Activated CD4-positive, CD25-positive, alpha-beta regulatory T cell (primary cell): ENCODE measurements around the gene FAAP24.
"Not testable (repeated sequence)": the region's sequence is repeated elsewhere in the genome, so short reads cannot be mapped to it uniquely, and the experiment has no call there.

Experiments used
- DNase-seq, 4 experiments: peaks; one replicate each; lab custom pipeline; 2025; lab: John Stamatoyannopoulos, UW

Gene FAAP24

GRCh38 chr19:32998722-32999121 is 26.7 kb downstream of the FAAP24 start:
- DNase-seq, result no peak

DNA sequence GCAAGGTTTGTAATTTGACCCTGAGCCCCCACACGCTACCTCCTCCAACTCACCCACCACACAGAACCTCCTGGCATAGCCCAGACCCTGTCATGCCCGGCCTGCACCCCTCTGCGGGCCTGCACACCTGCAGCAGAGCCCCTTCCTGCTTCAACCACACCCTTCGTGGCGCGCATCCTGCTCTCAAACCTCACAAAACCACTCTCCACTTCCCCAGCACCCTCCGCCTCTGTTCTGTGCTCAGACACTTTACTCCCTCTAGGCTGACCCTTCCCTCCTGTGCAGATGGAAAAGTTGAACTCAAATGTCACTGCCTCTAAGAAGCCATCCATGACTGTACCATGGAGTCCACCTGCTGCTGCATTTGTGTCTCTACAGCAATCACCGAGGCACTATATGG is 28.5 kb downstream of the FAAP24 start:
- no peak for DNase-seq

DNA sequence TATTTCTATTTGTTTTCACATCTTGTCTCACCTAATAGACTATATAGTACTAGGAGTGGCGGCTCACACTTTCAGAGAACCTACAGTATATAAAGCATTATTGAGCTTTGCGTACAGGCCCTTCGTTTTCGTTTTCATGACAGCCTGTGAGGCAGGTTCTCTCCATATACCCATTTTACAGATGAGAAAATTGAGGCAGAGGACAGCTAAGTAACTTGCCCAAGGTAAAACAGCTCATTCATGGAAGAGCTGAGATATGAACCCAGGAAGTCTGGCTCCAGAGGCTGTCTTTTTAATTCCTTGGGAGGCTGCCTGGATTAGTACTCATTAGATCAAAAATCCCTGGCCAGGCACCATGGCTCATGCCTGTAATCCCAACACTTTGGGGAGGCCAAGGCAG is 28.9 kb downstream of the FAAP24 start:
- no peak for DNase-seq

DNA sequence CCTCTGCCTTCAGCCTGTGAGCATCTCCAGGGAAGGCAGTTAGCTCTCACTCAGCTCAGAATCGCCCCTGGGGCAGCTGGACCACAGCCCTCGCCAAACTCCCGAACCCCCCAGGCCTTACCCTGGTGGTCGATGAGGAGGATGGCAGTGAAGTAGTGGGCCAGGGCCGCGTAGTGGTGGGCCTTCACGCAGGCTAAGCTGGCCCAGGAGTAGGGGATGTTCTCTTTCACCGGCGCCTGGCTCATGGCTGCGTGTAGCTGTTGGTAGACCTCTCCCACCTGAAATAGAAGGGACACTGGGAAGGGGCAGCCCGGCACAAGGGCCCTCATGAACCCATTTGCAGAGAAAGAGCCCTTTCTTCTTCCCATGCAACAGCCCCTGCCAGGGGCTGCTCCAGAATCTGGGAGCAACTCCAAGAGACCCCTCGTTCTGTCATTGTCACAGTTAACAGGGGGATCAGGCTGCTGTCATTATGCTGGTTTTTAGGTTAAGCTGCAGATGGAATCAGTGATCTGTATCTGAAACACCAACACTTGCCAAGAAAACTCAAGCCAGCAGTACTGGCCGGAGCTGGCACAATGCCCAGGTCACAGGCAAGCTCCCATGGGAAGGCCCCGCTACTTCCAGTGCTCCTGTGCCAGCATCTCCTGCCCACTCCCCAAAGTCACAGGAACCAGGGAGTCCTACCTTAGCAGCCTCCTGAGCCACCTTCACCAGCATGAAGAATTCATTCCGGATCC is 30.3 kb downstream of the FAAP24 start:
- not testable (repeated sequence) for DNase-seq

- DNase-seq, result not testable (repeated sequence)
Measured at GRCh38 chr19:33003424-33004024, 31.5 kb downstream of the FAAP24 start.

DNA sequence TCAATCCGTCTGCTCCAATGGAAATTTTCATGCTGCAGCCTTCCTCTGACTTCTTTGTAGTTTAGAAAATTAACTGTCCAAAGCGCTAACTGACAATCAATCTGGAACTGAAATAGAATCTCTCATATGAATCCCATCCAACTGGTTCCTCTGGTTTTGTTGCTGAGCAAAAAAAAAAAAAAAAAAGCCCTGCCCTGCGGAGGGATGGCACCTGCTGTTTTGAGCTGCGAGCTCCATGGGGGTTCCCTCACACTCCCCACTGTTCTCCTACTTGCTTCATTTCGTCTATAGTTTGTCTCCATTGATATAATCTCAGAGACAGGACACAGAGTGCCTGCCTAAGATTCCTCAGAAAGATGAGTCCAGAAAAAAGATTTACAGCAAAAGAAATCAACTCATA is 33.4 kb downstream of the FAAP24 start:
- no peak for DNase-seq

DNA sequence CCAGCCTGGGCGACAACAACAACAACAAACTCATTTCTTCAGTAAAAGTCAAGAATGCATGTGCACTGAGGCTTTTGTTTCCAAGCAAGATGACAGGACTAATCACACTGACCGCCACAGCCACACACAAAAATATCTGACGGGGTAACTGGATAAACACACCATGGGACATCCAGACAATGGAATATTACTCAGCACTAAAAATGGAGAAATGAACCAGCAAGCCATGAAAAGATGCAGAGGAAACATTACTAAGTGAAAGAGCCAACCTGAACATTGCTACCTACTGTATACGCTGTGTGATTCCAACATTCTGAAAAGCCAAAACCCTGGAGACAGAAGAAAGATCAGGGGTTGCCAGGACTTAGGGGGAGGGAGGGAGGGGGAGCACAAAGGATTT is 36.7 kb downstream of the FAAP24 start:
- DNase-seq, result no peak

DNA sequence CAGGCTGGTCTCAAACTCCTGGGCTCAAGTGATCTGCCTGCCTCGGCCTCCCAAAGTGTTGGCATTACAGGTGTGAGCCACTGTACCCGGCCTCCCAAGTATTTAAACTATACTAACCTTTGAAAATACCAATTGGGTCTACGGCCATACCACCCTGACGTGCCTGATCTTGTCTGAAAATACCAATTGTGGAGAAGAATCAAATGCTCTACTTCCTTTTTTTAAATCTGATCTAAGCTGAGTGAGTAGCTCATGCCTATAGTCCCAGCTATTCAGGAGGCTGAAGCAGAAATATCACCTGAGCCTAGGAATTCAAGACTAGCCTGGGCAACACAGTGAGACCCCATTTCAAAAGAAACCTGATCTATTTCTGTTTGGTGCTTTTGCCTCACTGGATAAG is 38.8 kb downstream of the FAAP24 start:
- not testable (repeated sequence) for DNase-seq

DNA sequence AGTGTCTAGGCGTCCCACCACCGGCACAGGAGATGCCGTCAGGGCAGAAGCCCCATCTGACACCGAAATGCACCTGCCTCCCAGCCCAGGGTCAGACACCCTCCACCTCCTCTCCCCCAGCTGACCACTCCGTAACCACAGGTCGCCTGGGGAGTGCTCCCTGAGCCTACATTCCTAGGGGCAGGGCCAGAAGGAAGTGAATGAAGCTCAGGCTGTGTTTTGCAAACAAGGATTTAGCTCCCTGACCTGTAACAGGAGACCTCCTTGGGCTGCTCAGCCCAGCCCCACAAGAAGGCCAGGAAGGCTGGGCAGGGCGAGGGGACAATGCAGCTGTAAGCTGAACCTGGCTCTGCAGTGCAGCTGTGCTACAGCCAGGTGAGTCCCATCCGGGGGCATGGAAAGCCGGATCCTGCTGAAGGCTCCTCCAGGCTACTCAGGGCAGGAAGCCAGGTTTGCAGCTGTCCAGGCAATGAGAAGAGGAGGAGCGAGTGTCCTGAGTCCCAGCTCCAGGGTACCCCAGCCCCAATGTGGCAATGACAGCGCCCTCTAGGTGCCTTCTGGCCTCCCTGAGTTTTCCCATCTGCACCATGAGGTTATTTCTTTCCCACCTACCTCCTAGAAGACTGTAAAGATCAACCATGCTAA is 50.6 kb downstream of the FAAP24 start:
- no peak for DNase-seq

- DNase-seq, result no peak
Measured at GRCh38 chr19:33024398-33024797, 52.4 kb downstream of the FAAP24 start.

GRCh38 chr19:33025468-33026238 is 53.6 kb downstream of the FAAP24 start:
- DNase-seq, result not testable (repeated sequence)

DNA sequence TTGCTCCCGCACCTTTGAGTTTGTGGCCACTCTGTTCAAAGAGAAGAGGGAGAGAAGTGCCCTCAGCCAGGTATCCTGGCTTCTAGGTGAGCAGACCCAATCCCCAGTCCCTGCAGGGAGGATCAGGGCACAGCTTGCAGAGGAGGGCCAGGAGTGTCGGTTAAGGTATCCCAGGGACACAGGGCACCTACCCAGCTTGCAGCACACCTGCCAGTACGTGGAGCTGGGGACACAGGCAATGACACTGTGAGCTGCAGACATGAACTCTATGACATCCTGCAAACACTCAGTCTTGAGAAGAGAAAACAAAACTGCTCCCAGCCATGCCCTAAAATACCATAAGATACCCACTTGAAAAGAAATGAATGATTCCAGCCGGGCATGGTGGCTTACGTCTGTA is 54.6 kb downstream of the FAAP24 start:
- not testable (repeated sequence) for DNase-seq
